ENCODE results near the gene HP1BP3. TPM values are rescaled to one million over a fixed set of nuclear protein-coding genes. Genes with fewer than 3 reads are reported as not detected.

HP1BP3 gene
- total and polyA plus RNA-seq, 2 of the 4 experiments (the other 2 are of a cell fraction): 88.4 to 151 TPM

DNA sequence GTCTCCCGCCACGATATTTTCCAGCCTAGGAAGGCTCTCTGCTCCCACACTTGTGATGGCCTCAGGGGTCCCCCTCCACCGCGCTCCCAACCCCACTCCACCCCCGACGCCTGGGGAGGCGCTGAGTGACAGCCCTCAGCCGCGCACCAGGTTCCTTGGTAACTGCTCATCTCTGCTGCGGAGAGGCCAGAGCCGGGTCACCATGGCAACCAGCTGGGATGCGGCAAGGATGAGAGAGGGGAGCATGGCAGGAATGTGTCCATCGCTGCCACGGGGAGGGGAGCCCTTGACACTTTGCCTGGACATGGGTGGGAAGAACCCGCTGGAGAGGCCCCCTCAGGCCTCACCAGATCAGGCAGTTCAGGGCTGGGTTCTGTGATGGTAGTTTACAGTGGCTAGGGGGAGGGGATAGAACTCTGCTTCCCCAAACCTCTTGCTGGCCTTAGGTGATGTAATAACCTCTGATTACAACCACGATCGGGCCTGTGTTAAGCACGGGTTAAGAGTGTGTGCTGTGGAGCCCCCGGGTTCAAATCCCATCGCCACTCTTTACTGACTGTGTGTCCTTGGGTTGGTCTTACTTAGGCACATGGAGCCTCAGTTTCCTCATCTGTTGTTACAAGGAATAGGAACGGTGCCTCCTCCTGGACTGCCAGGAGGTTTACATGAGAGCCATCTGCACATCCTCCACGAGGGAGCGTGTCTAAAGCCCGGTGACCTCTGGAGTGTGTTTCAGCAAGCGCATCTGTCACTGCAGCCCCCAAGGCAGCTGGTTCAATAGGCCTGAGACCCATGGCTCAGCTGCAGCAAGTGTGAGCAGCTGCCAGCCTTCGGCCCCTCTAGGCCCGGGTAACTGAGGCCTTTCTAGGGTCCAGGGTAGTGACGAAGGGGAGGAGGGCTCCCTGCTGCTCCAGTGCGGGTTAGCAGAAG is 75.6 kb downstream of the HP1BP3 start:
- no peaks in the 10 kb centered on the region for H3K4me1 ChIP-seq (ENCODE audit: control insufficient read depth, insufficient read depth, low read length)
- H4K5ac ChIP-seq (ENCODE audit: low read depth, low read length): no peak overlapping the region
- H3K4me3 ChIP-seq (ENCODE audit: insufficient read depth, low read depth, low read length): no peak overlapping the region
- H3K9me3 ChIP-seq (ENCODE audit: control insufficient read depth, insufficient read depth, low read length): no peaks in the 10 kb centered on the region
- BruUV-seq (replicated peaks): no TSS peak
- no peak overlapping the region for H2BK5ac ChIP-seq (ENCODE audit: low read depth, low read length, poor library complexity, severe bottlenecking)
- no peaks in the 10 kb centered on the region for H3K79me1 ChIP-seq (ENCODE audit: low read depth in 1 of 2, low read length in 2 of 2)
- H2AK5ac ChIP-seq (ENCODE audit: low read depth, low read length): no peak overlapping the region; the same call in 1 of the 2 replicates
- H2AK9ac ChIP-seq (replicated peaks; ENCODE audit: low read depth, low read length, poor library complexity): no peak overlapping the region
- H3K27me3 ChIP-seq (ENCODE audit: control insufficient read depth, insufficient read depth, low read length): no peaks in the 10 kb centered on the region
- 75% methylated on average over 12 of the region's 29 CpGs; no CpG with 5 or more reads in 1 of the 2 experiments for WGBS, 2 experiments (ENCODE audit: extremely low coverage in 2 of 2, insufficient read length in 1 of 2)
- peaks cover 8% of the 10 kb centered on the region; the same call in 1 of the 2 replicates for H3K9me1 ChIP-seq (ENCODE audit: insufficient read depth, low read length)
- no peak for ATAC-seq (ENCODE audit: low read depth)
- DNase-seq: no peak
- H4K8ac ChIP-seq (ENCODE audit: low read depth in 2 of 2, low read length in 2 of 2): no peak overlapping the region
- dilution Hi-C loops (cut with HindIII; ENCODE audit: low sequenced_read_pairs, unreplicated experiment): no loop called here
- H2AFZ ChIP-seq (replicated peaks; ENCODE audit: low read length, poor library complexity): peak overlapping the region; percentile 32
- H3K27ac ChIP-seq (ENCODE audit: insufficient read depth, low read length): no peak overlapping the region
- no peak overlapping the region for H3K4ac ChIP-seq (ENCODE audit: low read depth, low read length)
- ChIA-PET POLR2A (ENCODE audit: unreplicated experiment) (no interaction called here), CTCF (no interaction called here)
- no peak overlapping the region for H3K4me2 ChIP-seq (ENCODE audit: low read depth, low read length)
- H3K56ac ChIP-seq (ENCODE audit: extremely low read depth, insufficient read depth, low read length): no peak overlapping the region
- H3K18ac ChIP-seq (ENCODE audit: low read depth, low read length): no peak overlapping the region
- H2BK15ac ChIP-seq (ENCODE audit: low read depth, low read length): no peak overlapping the region
- no peak for TF ChIP-seq CEBPB (IDR thresholded peaks at IDR 0.05; ENCODE audit: low read depth, low read length)
- no peak for TF ChIP-seq MXI1 (IDR thresholded peaks at IDR 0.05; ENCODE audit: borderline replicate concordance, low read depth, low read length)
- TF ChIP-seq POLR2A (IDR thresholded peaks at IDR 0.05; ENCODE audit: low read depth, low read length): no peak
- no peak for TF ChIP-seq MAZ (IDR thresholded peaks at IDR 0.05; ENCODE audit: borderline replicate concordance, low read depth, low read length)
- TF ChIP-seq RCOR1 (IDR thresholded peaks at IDR 0.05; ENCODE audit: insufficient replicate concordance, low read length): no peak
- TF ChIP-seq CTCF (conservative IDR thresholded peaks at IDR 0.05; ENCODE audit: low read depth, low read length): no peak
- H2BK120ac ChIP-seq (ENCODE audit: low read depth, low read length): no peak overlapping the region
- no peaks in the 10 kb centered on the region for H3K36me3 ChIP-seq (ENCODE audit: control insufficient read depth, insufficient read depth, low read length)
- H3K9ac ChIP-seq (ENCODE audit: low read depth, low read length): no peak overlapping the region
- no peaks in the 10 kb centered on the region for H4K20me1 ChIP-seq (ENCODE audit: insufficient read depth, low read length)
- in situ Hi-C loops (cut with MboI; ENCODE audit: low sequenced_read_pairs): no loop called here
- H2BK20ac ChIP-seq (ENCODE audit: low read depth, low read length): no peak overlapping the region
- intact Hi-C loops (cut with micrococcal nuclease): no loop called here
- H4K91ac ChIP-seq (ENCODE audit: insufficient read depth, low read depth, low read length): no peak overlapping the region
- H3K23ac ChIP-seq (ENCODE audit: low read depth, low read length): no peak overlapping the region
- no peak overlapping the region for H3K14ac ChIP-seq (replicated peaks; ENCODE audit: low read depth, low read length)
